Ishikawa (cell line): ENCODE data around the gene SOX15.

ENCODE experiments used
- CEBPB ChIP-seq: IDR thresholded peaks from 2 replicates; pipeline ENCODE4 v1.6.1; 2012
- CREB1 ChIP-seq: IDR thresholded peaks from 2 replicates; pipeline ENCODE4 v1.6.1; 2012; ENCODE audit warnings: low read depth
- EGR1 ChIP-seq: IDR thresholded peaks from 2 replicates; pipeline ENCODE4 v1.6.1; 2012
- EP300 ChIP-seq: IDR thresholded peaks from 2 replicates; pipeline ENCODE4 v1.6.1; 2012; ENCODE audit warnings: borderline replicate concordance
- FOXM1 ChIP-seq: IDR thresholded peaks from 2 replicates; pipeline ENCODE4 v1.6.1; 2012; ENCODE audit warnings: low read depth, borderline replicate concordance
- MAX ChIP-seq: IDR thresholded peaks from 2 replicates; pipeline ENCODE4 v1.6.1; 2012
- NFIC ChIP-seq: IDR thresholded peaks from 2 replicates; pipeline ENCODE4 v1.6.1; 2012
- RAD21 ChIP-seq: IDR thresholded peaks from 2 replicates; pipeline ENCODE4 v1.6.1; 2012; ENCODE audit warnings: low read depth
- TAF1 ChIP-seq: IDR thresholded peaks from 2 replicates; pipeline ENCODE4 v1.6.1; 2012; ENCODE audit warnings: low read depth, mild to moderate bottlenecking
- TCF12 ChIP-seq: IDR thresholded peaks from 2 replicates; pipeline ENCODE4 v1.6.1; 2012; ENCODE audit warnings: low read depth
- TEAD4 ChIP-seq: IDR thresholded peaks from 2 replicates; pipeline ENCODE4 v1.6.1; 2012
- YY1 ChIP-seq: IDR thresholded peaks from 2 replicates; pipeline ENCODE4 v1.6.1; 2012; ENCODE audit warnings: low read depth
- ZBTB7A ChIP-seq: IDR thresholded peaks from 2 replicates; pipeline ENCODE4 v1.6.1; 2012; ENCODE audit warnings: low read depth
- TF ChIP-seq, protein P1 (sequence below): IDR thresholded peaks from 2 replicates; pipeline ENCODE4 v1.6.1; 2012
- TF ChIP-seq, protein P2 (sequence below): IDR thresholded peaks from 2 replicates; pipeline ENCODE4 v1.6.1; 2012; ENCODE audit warnings: low read depth, mild to moderate bottlenecking

Gene SOX15

DNA sequence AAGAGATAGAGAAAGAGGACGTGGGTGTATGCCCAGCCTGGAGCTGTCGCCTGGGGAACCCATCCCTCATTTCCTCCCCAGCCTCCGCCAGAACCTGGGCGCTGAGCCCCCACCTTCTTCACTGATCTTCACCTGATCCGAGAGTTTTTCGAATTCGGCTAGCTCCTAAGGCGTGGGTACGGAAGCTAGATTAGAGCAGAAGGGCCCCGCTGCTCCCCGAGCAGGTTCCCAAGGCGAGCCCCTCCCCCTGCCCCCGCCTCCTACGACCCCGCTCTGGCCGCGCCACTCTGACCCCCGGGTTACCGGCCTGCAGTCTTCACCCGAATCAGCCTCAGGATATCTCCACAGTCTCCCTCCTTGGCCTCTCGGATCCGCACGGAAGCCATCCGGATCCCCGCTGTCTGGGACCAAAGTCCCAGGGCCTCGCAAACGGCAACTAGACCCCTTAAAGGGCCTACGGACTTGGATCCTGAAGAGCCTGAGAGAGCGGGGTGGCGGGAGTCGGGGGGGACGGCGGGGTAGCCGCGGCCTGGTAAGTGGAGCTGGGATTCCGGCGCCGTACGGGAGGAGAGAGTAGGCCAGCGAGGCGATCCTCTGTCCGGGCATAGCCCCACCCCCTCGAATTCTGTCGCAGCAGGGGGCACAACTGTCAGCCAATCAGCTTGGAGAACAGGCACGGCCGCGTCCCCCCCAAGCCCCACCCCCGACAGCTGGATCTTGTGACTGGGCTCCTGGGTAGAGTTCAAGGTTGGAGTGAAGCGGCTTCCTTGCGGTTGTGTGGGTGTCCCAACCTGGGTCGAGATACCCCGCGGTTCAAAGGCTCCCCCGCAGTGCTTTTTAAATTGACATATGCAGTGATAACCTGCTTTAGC is 37.6 kb upstream of the SOX15 start, which contains the start of gene SAT2:
SAT2 (minus strand) TSS at position 572 of the 872 bp plus-strand sequence; CDS start at position 386, 186 bp downstream.
- peak; percentile 70 for TF ChIP-seq TAF1
- TF ChIP-seq MAX, result no peak
- TF ChIP-seq ZBTB7A, result peak; percentile 84
- TF ChIP-seq, protein P1, sequence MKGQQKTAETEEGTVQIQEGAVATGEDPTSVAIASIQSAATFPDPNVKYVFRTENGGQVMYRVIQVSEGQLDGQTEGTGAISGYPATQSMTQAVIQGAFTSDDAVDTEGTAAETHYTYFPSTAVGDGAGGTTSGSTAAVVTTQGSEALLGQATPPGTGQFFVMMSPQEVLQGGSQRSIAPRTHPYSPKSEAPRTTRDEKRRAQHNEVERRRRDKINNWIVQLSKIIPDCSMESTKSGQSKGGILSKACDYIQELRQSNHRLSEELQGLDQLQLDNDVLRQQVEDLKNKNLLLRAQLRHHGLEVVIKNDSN, result 0 out of 2 replicates have a peak, but pooled peaks have one; percentile 13
- TF ChIP-seq EGR1, result peak; percentile 63; the same call in 1 of the 2 replicates
- no peak for TF ChIP-seq YY1
- no peak for TF ChIP-seq TCF12
- TF ChIP-seq, protein P2, sequence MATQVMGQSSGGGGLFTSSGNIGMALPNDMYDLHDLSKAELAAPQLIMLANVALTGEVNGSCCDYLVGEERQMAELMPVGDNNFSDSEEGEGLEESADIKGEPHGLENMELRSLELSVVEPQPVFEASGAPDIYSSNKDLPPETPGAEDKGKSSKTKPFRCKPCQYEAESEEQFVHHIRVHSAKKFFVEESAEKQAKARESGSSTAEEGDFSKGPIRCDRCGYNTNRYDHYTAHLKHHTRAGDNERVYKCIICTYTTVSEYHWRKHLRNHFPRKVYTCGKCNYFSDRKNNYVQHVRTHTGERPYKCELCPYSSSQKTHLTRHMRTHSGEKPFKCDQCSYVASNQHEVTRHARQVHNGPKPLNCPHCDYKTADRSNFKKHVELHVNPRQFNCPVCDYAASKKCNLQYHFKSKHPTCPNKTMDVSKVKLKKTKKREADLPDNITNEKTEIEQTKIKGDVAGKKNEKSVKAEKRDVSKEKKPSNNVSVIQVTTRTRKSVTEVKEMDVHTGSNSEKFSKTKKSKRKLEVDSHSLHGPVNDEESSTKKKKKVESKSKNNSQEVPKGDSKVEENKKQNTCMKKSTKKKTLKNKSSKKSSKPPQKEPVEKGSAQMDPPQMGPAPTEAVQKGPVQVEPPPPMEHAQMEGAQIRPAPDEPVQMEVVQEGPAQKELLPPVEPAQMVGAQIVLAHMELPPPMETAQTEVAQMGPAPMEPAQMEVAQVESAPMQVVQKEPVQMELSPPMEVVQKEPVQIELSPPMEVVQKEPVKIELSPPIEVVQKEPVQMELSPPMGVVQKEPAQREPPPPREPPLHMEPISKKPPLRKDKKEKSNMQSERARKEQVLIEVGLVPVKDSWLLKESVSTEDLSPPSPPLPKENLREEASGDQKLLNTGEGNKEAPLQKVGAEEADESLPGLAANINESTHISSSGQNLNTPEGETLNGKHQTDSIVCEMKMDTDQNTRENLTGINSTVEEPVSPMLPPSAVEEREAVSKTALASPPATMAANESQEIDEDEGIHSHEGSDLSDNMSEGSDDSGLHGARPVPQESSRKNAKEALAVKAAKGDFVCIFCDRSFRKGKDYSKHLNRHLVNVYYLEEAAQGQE, result no peak
- no peak for TF ChIP-seq RAD21
- TF ChIP-seq CEBPB, result no peak
- no peak for TF ChIP-seq EP300
- no peak for TF ChIP-seq CREB1
- TF ChIP-seq FOXM1, result no peak
- TF ChIP-seq NFIC, result no peak
- peak; percentile 48; the same call in 1 of the 2 replicates for TF ChIP-seq TEAD4

DNA sequence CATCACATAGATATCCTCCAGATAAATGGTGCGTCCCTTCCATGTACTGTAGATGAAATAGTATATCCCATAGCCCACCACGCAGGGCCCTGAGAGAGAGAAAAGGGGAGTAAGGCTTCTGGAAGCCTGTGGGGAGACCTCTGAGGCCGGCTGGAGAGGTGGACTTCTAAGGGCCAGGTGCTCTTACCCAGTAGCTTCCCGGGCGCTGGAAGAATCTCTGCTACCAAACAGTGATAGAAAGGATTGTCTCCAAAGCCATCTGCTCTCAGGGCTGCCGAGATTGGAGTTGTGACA is 37.0 kb upstream of the SOX15 start:
- TF ChIP-seq NFIC (no peak), ZBTB7A (no peak), FOXM1 (no peak)
- TF ChIP-seq, protein P1, result no peak

DNA sequence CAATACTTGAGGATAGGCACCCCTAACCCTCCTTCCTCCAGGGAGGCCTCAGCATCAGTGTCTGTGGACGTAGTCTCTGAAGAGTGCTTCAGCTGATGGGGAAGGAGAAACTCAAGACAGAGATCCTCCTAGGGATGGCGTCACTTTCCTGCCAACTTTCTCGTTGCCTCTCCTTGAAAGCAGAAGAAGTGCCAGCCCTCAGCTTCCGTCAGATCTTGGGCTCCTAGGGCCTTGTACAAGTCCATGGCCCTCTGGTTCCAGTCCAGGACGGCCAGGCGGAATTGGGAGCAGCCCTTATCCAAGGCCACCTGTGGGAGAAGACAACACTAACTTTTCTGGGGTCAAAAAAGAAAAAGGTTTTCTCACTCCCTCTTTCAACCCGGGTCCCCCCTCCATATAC is 36.4 kb upstream of the SOX15 start:
- TF ChIP-seq, protein P2, result no peak
- TF ChIP-seq EP300 (no peak), TEAD4 (no peak)

DNA sequence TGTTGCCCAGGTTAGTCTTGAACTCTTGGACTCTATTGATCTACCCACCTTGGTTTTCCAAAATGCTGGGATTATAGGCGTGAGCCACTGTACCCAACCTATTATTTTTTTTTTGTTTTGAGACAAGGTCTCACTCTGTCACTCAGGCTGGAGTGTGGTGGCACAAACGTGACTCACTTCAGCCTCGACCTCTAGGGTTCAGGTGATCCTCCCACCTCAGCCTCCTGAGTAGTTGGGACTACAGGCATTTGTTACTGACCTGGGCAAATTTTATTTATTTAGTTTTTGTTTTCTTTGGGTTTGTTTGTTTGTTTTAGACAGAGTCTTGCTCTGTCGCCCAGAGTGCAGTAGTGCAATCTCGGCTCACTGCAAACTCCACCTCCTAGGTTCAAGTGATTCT is 33.8 kb upstream of the SOX15 start:
- no peak for TF ChIP-seq EGR1
- TF ChIP-seq EP300, result no peak
- TF ChIP-seq, protein P1, result no peak
- TF ChIP-seq TEAD4, result no peak
- no peak for TF ChIP-seq NFIC
- TF ChIP-seq MAX, result no peak
- TF ChIP-seq TCF12, result no peak

GRCh38 chr17:7620835-7621234 is 30.9 kb upstream of the SOX15 start:
- TF ChIP-seq TAF1 (no peak), FOXM1 (no peak), ZBTB7A (no peak), CREB1 (no peak), YY1 (no peak), CEBPB (no peak), EP300 (no peak), TCF12 (no peak), NFIC (no peak), TEAD4 (no peak), EGR1 (no peak), RAD21 (no peak), MAX (no peak)
- TF ChIP-seq, protein P1, result no peak
- TF ChIP-seq, protein P2, result no peak
